ENCODE results near the gene CFAP57. TPM values are rescaled to one million over a fixed set of nuclear protein-coding genes. Genes with fewer than 3 reads are reported as not detected.

The CFAP57 gene
- total and polyA plus RNA-seq, 9 donors: 0.04 to 0.36 (median 0.24) TPM

DNA sequence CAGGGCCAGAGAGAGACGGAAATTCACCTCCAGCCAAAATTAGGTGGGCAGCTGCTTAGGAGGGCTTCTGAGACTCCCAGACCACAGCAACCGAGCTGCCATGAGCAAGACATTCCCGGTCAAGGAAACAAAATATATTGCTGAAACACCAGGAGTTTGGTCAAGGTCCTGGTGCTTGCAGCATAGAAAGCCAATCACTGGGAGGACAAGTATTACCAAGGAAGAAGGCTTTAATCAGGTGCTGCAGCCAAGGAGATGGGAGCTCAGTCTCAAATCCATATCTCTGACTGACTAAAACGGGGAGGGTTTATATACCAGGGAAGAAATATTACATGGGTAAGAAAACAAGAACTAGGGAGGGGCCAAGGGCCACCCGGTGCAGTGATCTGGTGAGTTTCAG, 78.9 kb downstream of the CFAP57 start:
- no peaks in the 10 kb centered on the region for H3K27me3 ChIP-seq (ENCODE audit: control insufficient read depth, insufficient read depth, low read length)
- WGBS (ENCODE audit: insufficient coverage): 100% methylated on average over 3 of the region's 5 CpGs
- no peaks in the 10 kb centered on the region for H3K4me1 ChIP-seq (ENCODE audit: control insufficient read depth, insufficient read depth, low read length)
- no peaks in the 10 kb centered on the region for H3K36me3 ChIP-seq (ENCODE audit: control insufficient read depth, insufficient read depth, low read length)
- no peak for DNase-seq
- no peak overlapping the region for H3K4me3 ChIP-seq (ENCODE audit: low read length)
- H3K9me3 ChIP-seq (replicated peaks; ENCODE audit: control insufficient read depth, low read depth, low read length): peaks cover 3% of the 10 kb centered on the region
- no peak overlapping the region for H3K27ac ChIP-seq (ENCODE audit: low read length)

DNA sequence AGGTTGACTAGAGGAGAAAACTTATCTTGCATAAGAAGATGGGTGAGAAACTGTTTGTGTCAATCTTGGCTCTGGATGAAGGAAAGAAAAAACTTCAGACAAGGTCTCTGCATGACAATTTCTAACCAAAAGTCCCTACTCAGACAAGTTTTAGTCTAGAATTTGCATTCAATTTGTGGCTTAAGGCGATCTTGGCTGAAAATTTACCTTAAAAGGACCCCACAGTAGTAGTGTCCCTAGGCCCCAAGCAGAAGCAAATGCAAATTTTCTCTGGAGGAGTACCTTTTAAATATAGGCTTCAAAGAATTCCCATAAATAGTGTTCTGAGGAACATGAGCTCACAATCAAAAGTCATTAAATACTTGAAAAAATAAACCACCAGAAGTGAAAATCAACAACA, 80.1 kb downstream of the CFAP57 start:
- no peaks in the 10 kb centered on the region for H3K27me3 ChIP-seq (ENCODE audit: control insufficient read depth, insufficient read depth, low read length)
- H3K4me1 ChIP-seq (ENCODE audit: control insufficient read depth, insufficient read depth, low read length): no peaks in the 10 kb centered on the region
- H3K4me3 ChIP-seq (ENCODE audit: low read length): no peak overlapping the region
- peaks cover under 1% of the 10 kb centered on the region for H3K9me3 ChIP-seq (replicated peaks; ENCODE audit: control insufficient read depth, low read depth, low read length)
- H3K36me3 ChIP-seq (ENCODE audit: control insufficient read depth, insufficient read depth, low read length): no peaks in the 10 kb centered on the region
- DNase-seq: no peak
- no CpG with 5 or more reads among the region's 1 CpG for WGBS (ENCODE audit: insufficient coverage)
- no peak overlapping the region for H3K27ac ChIP-seq (ENCODE audit: low read length)

DNA sequence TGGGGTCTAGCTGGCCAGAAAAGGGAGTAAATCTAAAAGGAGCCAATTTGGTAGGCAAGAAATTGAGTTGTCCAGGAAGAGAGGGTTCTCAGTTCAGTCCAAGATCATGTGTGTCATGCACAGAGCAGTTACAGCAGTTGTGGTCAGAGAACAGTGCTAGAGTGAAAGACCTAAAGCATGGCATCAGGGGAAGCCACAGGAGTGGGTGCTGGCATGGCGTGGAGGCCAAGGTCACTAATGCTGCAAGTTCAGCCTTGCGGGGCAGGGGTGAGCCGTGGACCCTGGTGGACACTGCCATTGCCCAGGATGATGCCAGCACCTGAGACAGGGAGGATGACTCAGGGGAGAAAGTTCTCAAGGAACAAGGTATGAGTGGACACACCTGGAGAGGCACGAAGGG, 81.0 kb downstream of the CFAP57 start:
- H3K9me3 ChIP-seq (replicated peaks; ENCODE audit: control insufficient read depth, low read depth, low read length): no peaks in the 10 kb centered on the region
- WGBS (ENCODE audit: insufficient coverage): 87% methylated on average over 4 of the region's 4 CpGs
- H3K4me1 ChIP-seq (ENCODE audit: control insufficient read depth, insufficient read depth, low read length): no peaks in the 10 kb centered on the region
- no peak overlapping the region for H3K4me3 ChIP-seq (ENCODE audit: low read length)
- no peak overlapping the region for H3K27ac ChIP-seq (ENCODE audit: low read length)
- no peak for DNase-seq
- H3K36me3 ChIP-seq (ENCODE audit: control insufficient read depth, insufficient read depth, low read length): no peaks in the 10 kb centered on the region
- H3K27me3 ChIP-seq (ENCODE audit: control insufficient read depth, insufficient read depth, low read length): no peaks in the 10 kb centered on the region

DNA sequence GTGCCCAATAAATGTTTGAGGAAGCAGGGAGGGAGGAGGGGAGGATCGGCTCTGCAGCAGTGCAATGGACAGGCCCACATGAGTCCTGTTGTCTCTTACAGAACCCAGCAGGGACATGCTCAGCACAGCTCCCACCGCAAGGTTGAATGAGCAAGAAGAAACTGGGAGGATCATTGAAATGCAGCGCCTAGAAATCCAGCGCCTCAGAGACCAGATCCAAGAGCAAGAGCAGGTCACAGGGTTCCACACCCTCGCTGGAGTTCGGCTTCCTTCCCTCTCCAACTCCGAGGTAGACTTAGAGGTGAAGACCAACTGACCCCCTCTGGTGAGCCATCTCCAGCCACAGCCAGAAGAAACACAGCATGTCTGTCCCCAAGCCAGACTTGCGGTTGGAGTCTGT, 81.7 kb downstream of the CFAP57 start:
- Histone ChIP-seq H3K4me1 (ENCODE audit: control insufficient read depth, insufficient read depth, low read length) (no peaks in the 10 kb centered on the region), H3K4me3 (ENCODE audit: low read length) (no peak overlapping the region), H3K9me3 (replicated peaks; ENCODE audit: control insufficient read depth, low read depth, low read length) (no peaks in the 10 kb centered on the region), H3K27ac (ENCODE audit: low read length) (no peak overlapping the region), H3K27me3 (ENCODE audit: control insufficient read depth, insufficient read depth, low read length) (no peaks in the 10 kb centered on the region), H3K36me3 (ENCODE audit: control insufficient read depth, insufficient read depth, low read length) (no peaks in the 10 kb centered on the region)
- WGBS (ENCODE audit: insufficient coverage): 89% methylated on average over 7 of the region's 8 CpGs
- no peak for DNase-seq

DNA sequence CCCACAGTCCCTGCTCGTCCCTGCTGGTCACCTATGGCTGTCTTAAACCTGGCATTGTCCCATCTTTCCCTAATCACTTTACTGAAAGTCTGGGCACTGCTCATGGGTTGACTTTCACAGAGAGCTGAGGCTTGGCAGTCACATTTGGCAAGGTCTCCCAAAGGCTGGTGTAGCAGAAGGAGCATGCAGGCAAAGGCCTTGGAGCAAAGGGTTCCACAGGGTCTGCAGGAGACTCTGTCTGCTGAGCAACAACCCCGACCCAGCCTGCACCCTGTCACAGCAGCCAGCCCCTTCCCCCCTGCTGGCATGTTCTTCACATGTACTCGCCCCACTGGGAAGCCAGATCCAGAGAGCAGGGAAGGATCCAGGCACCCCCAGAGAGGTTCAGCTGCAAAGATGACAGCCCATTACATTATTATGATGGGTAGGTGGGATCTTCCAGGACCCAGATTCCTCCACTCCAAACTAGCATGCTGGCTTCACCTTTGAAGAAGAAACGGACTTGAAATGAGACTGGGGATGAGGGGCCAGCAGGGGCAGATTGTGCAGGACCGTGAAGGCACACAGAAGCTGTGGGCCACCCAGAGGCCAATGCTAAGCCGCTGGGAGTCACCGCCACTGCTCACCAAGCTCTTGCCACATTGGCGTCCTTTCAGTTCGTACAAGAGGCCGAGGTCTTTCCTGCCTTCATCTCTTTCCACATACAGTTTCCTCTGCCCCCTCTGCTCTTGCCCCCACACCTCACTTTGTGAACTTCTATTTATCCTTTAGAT, 83.5 kb downstream of the CFAP57 start:
- 71% methylated on average over 9 of the region's 10 CpGs for WGBS (ENCODE audit: insufficient coverage)
- no peaks in the 10 kb centered on the region for H3K4me1 ChIP-seq (ENCODE audit: control insufficient read depth, insufficient read depth, low read length)
- H3K36me3 ChIP-seq (ENCODE audit: control insufficient read depth, insufficient read depth, low read length): no peaks in the 10 kb centered on the region
- H3K27ac ChIP-seq (ENCODE audit: low read length): no peak overlapping the region
- DNase-seq: no peak
- H3K9me3 ChIP-seq (replicated peaks; ENCODE audit: control insufficient read depth, low read depth, low read length): no peaks in the 10 kb centered on the region
- no peaks in the 10 kb centered on the region for H3K27me3 ChIP-seq (ENCODE audit: control insufficient read depth, insufficient read depth, low read length)
- no peak overlapping the region for H3K4me3 ChIP-seq (ENCODE audit: low read length)

DNA sequence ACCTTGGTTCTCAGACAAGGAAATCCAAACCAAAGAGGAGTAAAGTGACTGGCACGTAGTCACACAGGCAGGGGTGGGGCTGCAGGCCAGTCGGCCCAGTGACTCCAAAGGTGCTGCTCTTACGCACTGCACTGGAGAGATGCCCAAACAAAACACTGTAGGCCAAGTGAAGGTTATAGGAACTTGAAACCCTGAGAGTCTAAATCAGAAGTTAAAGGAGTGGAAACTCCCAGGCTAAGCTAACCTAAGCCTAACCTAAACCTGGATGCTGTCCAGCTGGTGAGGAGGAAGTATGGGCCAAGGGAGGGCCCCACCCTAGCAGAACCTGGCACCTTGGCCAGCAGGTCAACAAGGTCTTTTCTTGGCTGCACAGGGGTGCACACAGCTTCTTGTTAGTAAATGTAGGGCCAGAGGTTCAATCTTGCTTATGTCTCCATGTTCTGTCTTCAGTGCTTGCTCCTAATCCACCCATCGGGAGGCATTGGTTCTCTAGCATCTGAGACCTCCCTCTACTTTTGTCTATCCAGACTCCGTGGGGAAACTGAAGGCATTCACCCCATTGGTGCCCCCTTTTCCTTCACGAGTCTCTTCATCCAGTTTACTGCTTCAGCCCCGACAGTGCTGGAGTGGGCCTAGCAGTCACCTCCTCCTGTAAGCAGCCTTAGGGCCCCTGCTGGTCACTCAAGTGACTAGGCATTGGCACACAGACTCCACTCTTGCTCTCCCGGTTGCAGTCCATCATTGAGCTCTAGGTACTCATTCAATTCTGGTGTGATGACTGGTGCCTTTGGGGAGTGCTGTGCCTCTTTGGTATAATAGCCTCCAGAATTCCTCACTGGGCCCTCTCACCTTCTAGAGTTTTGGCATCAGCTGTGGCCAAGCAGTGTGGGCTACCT, 84.8 kb downstream of the CFAP57 start:
- Histone ChIP-seq H3K36me3 (ENCODE audit: control insufficient read depth, insufficient read depth, low read length) (no peaks in the 10 kb centered on the region), H3K9me3 (replicated peaks; ENCODE audit: control insufficient read depth, low read depth, low read length) (no peaks in the 10 kb centered on the region), H3K4me1 (ENCODE audit: control insufficient read depth, insufficient read depth, low read length) (no peaks in the 10 kb centered on the region), H3K27ac (ENCODE audit: low read length) (no peak overlapping the region), H3K27me3 (ENCODE audit: control insufficient read depth, insufficient read depth, low read length) (no peaks in the 10 kb centered on the region), H3K4me3 (ENCODE audit: low read length) (no peak overlapping the region)
- WGBS (ENCODE audit: insufficient coverage): 86% methylated on average over 6 of the region's 8 CpGs
- no peak for DNase-seq

DNA sequence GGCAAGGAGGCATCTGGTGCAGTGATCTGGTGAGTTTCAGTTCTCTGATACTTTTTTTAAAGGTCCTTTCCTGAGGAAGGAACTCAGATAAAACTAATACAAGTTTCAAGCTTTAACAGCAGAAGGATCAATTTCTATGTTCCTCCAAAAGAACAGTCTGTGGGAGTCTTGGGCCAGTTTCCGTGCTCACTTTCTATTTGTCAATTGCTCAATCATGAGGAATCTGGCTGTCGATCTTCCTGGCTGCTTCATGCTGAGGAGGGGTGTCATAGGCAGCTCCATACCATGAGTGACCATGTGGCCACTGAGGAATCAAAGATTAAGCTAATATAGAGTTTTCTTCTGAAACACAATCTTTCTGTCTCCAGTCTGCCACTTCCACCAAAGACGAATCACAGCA, 86.2 kb downstream of the CFAP57 start:
- Histone ChIP-seq H3K27me3 (ENCODE audit: control insufficient read depth, insufficient read depth, low read length) (no peaks in the 10 kb centered on the region), H3K27ac (ENCODE audit: low read length) (no peak overlapping the region), H3K4me1 (ENCODE audit: control insufficient read depth, insufficient read depth, low read length) (no peaks in the 10 kb centered on the region), H3K4me3 (ENCODE audit: low read length) (no peak overlapping the region), H3K9me3 (replicated peaks; ENCODE audit: control insufficient read depth, low read depth, low read length) (peaks cover 3% of the 10 kb centered on the region), H3K36me3 (ENCODE audit: control insufficient read depth, insufficient read depth, low read length) (no peaks in the 10 kb centered on the region)
- DNase-seq: no peak
- no CpG with 5 or more reads among the region's 3 CpGs for WGBS (ENCODE audit: insufficient coverage)

DNA sequence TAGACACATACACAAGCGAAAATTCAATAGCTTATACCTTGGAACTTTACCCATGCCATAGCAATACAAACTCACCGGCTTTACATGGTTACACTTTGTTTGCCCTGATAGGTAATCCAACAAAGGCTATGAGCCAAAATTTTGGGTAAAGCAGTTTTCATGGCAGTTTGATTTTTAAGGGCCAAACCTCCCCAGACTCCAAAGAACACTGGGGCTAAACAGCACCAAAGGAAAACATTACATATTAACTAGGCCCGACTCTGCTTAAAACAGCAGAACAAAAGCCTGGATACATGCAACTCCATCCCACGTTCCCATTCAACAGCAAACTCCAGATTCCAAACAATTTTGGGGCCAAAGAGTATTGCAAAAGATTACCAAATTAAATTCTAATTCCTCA, 93.3 kb downstream of the CFAP57 start:
- Histone ChIP-seq H3K27me3 (ENCODE audit: control insufficient read depth, insufficient read depth, low read length) (peaks cover 6% of the 10 kb centered on the region), H3K27ac (ENCODE audit: low read length) (no peak overlapping the region), H3K4me3 (ENCODE audit: low read length) (no peak overlapping the region), H3K36me3 (ENCODE audit: control insufficient read depth, insufficient read depth, low read length) (no peaks in the 10 kb centered on the region), H3K9me3 (replicated peaks; ENCODE audit: control insufficient read depth, low read depth, low read length) (peaks cover 5% of the 10 kb centered on the region), H3K4me1 (ENCODE audit: control insufficient read depth, insufficient read depth, low read length) (peaks cover 2% of the 10 kb centered on the region)
- no peak for DNase-seq
- WGBS (ENCODE audit: insufficient coverage): 88% methylated on average over 2 of the region's 4 CpGs

DNA sequence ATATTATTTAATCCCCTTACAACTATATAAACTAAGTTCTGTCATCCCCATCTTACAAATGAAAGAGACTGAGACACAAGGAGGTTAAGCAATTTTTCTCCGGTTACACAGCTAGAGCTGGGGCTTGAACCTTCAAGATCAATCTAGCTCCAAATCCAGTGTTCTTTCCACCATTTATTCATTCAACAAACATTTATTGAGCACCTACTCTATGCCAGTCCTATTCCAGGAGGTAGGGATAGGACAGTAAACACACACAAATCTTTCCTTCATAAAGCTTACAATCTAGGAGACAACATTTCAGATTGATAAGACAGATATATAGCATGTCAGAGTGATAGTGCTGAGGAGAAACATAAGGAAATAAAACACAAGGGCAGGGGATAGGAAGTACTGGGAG, 94.8 kb downstream of the CFAP57 start:
- Histone ChIP-seq H3K4me3 (ENCODE audit: low read length) (no peak overlapping the region), H3K27ac (ENCODE audit: low read length) (no peak overlapping the region), H3K27me3 (ENCODE audit: control insufficient read depth, insufficient read depth, low read length) (peaks cover 13% of the 10 kb centered on the region), H3K4me1 (ENCODE audit: control insufficient read depth, insufficient read depth, low read length) (peaks cover 6% of the 10 kb centered on the region), H3K9me3 (replicated peaks; ENCODE audit: control insufficient read depth, low read depth, low read length) (peaks cover 5% of the 10 kb centered on the region), H3K36me3 (ENCODE audit: control insufficient read depth, insufficient read depth, low read length) (no peaks in the 10 kb centered on the region)
- no CpG with 5 or more reads among the region's 1 CpG for WGBS (ENCODE audit: insufficient coverage)
- no peak for DNase-seq

DNA sequence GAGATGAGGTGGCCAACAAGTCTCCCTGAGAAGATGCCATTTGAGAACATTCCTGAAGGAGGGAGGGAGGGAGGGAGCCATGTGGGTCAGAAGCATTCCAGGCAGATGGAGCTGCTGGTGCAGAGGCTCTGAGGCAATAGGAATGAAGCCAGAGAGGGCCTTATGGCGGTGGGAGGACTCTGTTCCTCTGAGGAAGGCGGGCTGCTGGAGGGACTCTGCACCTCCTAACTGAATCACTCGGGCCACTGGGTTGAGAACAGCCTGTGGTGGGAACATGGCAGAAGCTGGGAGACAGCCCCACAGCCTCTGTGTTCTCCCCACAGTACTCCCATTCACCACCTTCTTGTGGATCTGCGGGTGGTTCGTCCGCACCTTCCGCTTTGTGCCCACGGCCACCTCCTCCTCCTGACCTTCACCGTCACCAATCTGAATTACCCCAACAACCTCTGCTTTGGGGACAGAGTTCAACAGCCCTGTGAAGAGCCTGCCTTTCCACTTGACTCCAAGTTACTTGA, 95.2 kb downstream of the CFAP57 start:
- 81% methylated on average over 9 of the region's 9 CpGs for WGBS (ENCODE audit: insufficient coverage)
- no peaks in the 10 kb centered on the region for H3K36me3 ChIP-seq (ENCODE audit: control insufficient read depth, insufficient read depth, low read length)
- no peak overlapping the region for H3K27ac ChIP-seq (ENCODE audit: low read length)
- peaks cover 5% of the 10 kb centered on the region for H3K9me3 ChIP-seq (replicated peaks; ENCODE audit: control insufficient read depth, low read depth, low read length)
- DNase-seq: no peak
- H3K27me3 ChIP-seq (ENCODE audit: control insufficient read depth, insufficient read depth, low read length): peaks cover 13% of the 10 kb centered on the region
- no peak overlapping the region for H3K4me3 ChIP-seq (ENCODE audit: low read length)
- H3K4me1 ChIP-seq (ENCODE audit: control insufficient read depth, insufficient read depth, low read length): peaks cover 6% of the 10 kb centered on the region
